Measurements from ENCODE around the gene POPDC3. TPM values are rescaled to one million over a fixed set of nuclear protein-coding genes. Genes with fewer than 3 reads are reported as not detected.

The POPDC3 gene
- total RNA-seq, 1 experiment from 2014 or later, result 5.7 TPM

DNA sequence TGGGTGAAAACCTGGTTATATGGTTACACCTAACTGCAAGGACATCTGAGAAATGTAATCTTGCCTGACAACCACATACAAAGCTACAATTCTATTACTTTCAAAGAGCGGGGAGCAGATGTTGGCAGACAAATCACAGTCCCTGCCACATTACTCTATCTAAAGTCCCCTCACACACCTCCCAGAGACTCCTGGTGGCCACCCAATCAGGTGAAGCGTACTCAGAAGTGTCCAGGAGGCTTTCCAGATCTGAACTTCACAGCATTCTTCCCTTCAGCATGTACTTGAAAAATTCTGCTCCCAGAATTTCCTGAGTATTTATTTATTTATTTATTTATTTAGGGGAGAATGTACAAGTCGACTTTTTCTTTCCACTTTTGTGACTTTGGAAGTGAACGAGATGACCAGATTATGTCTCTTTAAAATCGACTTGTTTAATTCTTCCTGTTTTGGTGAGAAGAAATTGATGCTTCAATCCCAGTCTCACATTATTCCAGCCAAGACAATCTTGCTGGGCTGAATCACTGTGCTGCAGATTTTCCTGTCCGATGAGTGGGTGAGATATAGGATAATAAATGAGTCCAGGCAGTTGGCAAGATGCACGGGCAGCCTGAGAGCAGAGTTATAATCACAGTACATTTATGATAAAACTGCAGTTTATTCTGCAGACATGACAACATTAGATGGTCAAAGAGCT, 46.9 kb upstream of the POPDC3 start:
- no CpG with 5 or more reads among the region's 7 CpGs for WGBS (ENCODE audit: extremely low coverage, insufficient read length, low lambda C conversion rate)
- H3K27me3 ChIP-seq (ENCODE audit: insufficient read depth, low read length), result no peaks in the 10 kb centered on the region
- no peak overlapping the region for H3T11ph ChIP-seq (ENCODE audit: low read length)
- Mint-ChIP-seq H3K4me3 (no peak overlapping the region), H3K27me3 (ENCODE audit: low read depth) (peaks cover 4% of the 10 kb centered on the region; the same call in 1 of the 2 replicates), H3K27ac (no peak overlapping the region; a peak in 1 of 7 replicates), H3K4me1 (no peaks in the 10 kb centered on the region), H3K9me3 (peaks cover 2 to 5% of the 10 kb centered on the region in 2 experiments; a peak in 3 of 5 replicates), H3K36me3 (ENCODE audit: insufficient read depth in 1 of 3, low read depth in 3 of 3) (peaks cover 0 to 4% (median 0%) of the 10 kb centered on the region in 3 experiments; a peak in 1 of 7 replicates)
- no peak overlapping the region for H2AFZ ChIP-seq (ENCODE audit: low read length)
- no peak overlapping the region for H2BK20ac ChIP-seq (ENCODE audit: low read depth, low read length, poor library complexity, severe bottlenecking)
- TF ChIP-seq CTCF (conservative IDR thresholded peaks at IDR 0.05), result no peak
- H3K79me2 ChIP-seq (ENCODE audit: insufficient read depth, low read length), result no peaks in the 10 kb centered on the region
- no peak overlapping the region for H4K8ac ChIP-seq (replicated peaks; ENCODE audit: insufficient read length, low read depth, low read length)
- no peaks in the 10 kb centered on the region for H3K23me2 ChIP-seq (ENCODE audit: insufficient read length, low read depth, low read length, poor library complexity, severe bottlenecking)
- H3K27ac ChIP-seq (ENCODE audit: insufficient read length, low read depth, low read length), result no peak overlapping the region
- H2BK15ac ChIP-seq (ENCODE audit: low read depth, low read length), result no peak overlapping the region
- no peak overlapping the region for H3K18ac ChIP-seq (ENCODE audit: insufficient read length, low read depth, low read length)
- H3K4ac ChIP-seq (ENCODE audit: low read depth, low read length), result no peak overlapping the region
- no peak for DNase-seq
- H3K4me1 ChIP-seq (ENCODE audit: insufficient read depth, low read length), result no peaks in the 10 kb centered on the region
- H4K5ac ChIP-seq (ENCODE audit: insufficient read length, low read depth, low read length), result no peak overlapping the region
- H2BK5ac ChIP-seq (ENCODE audit: insufficient read length, low read length), result no peak overlapping the region
- no peak overlapping the region for H4K91ac ChIP-seq (ENCODE audit: insufficient read length, low read depth, low read length)
- H2AK5ac ChIP-seq (ENCODE audit: insufficient read length, low read length), result no peak overlapping the region
- no peak overlapping the region for H3K4me2 ChIP-seq (ENCODE audit: insufficient read depth, insufficient read length, low read length)
- H2BK120ac ChIP-seq (ENCODE audit: low read depth, low read length, poor library complexity, severe bottlenecking), result no peak overlapping the region
- H3K56ac ChIP-seq (ENCODE audit: insufficient read length, low read depth, low read length), result no peak overlapping the region
- H3K14ac ChIP-seq (ENCODE audit: insufficient read depth, low read length), result no peak overlapping the region
- no peaks in the 10 kb centered on the region for H3K79me1 ChIP-seq (ENCODE audit: insufficient read depth, low read depth, low read length, poor library complexity, severe bottlenecking)
- H4K20me1 ChIP-seq (ENCODE audit: control insufficient read depth, insufficient read depth, insufficient read length), result no peaks in the 10 kb centered on the region
- no peak overlapping the region for H2BK12ac ChIP-seq (ENCODE audit: insufficient read length, low read depth, low read length)
- no peak overlapping the region for H3K23ac ChIP-seq (ENCODE audit: insufficient read length, low read depth, low read length)
- H3K9ac ChIP-seq (ENCODE audit: extremely low read depth, insufficient read length, low read length), result no peak overlapping the region
- H3K9me3 ChIP-seq (ENCODE audit: control insufficient read depth, low read depth, low read length), result no peaks in the 10 kb centered on the region
